ENCODE data around the gene TMEM63C.

DNA sequence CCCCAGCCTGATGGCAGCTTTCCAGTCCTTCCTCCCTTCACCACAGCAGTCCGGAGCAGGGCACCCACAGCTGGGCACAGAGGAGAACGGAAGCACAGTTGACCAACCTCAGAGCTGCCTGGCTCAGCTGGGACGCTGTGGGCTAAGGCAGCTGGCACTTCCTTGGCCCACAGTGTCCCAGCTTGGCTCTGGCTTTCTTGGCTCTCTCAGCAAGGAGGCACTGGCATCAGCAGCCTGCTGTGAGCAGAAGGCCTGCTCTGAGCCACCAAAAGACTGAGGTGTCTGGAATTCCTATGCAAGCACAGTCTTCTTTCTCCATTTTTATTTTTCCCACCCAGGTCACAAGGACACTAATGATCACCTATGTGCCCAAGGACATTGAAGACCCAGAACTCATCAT is 56.8 kb downstream of the TMEM63C start:
- TF ChIP-seq, protein P1, sequence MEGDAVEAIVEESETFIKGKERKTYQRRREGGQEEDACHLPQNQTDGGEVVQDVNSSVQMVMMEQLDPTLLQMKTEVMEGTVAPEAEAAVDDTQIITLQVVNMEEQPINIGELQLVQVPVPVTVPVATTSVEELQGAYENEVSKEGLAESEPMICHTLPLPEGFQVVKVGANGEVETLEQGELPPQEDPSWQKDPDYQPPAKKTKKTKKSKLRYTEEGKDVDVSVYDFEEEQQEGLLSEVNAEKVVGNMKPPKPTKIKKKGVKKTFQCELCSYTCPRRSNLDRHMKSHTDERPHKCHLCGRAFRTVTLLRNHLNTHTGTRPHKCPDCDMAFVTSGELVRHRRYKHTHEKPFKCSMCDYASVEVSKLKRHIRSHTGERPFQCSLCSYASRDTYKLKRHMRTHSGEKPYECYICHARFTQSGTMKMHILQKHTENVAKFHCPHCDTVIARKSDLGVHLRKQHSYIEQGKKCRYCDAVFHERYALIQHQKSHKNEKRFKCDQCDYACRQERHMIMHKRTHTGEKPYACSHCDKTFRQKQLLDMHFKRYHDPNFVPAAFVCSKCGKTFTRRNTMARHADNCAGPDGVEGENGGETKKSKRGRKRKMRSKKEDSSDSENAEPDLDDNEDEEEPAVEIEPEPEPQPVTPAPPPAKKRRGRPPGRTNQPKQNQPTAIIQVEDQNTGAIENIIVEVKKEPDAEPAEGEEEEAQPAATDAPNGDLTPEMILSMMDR (IDR thresholded peaks at IDR 0.05): no peak
- TF ChIP-seq POLR2A (IDR thresholded peaks at IDR 0.05) (no peak), EP300 (IDR thresholded peaks at IDR 0.05) (no peak), POLR2AphosphoS5 (IDR thresholded peaks at IDR 0.05) (no peak)
